Neural progenitor cell (in vitro differentiated cells): ENCODE measurements around the gene UHRF1. TPM values are rescaled to one million over a fixed set of nuclear protein-coding genes. Genes with fewer than 3 reads are reported as not detected.

Experiments used
- DNase-seq: peaks from one replicate; pipeline ENCODE4 v3.0.0-alpha.2; 2016; ENCODE audit warnings: low spot score
- H2AFZ ChIP-seq: fragments of 200-600 bp; sonication (generic); replicated peaks from 2 replicates; pipeline ENCODE4 v1.6.1; 2016; ENCODE audit warnings: antibody characterized with exemption
- H3F3A ChIP-seq: fragments of 200-600 bp; sonication (generic); 2 replicates; pipeline ENCODE4 v1.6.1; 2016; ENCODE audit warnings: antibody characterized with exemption, low read depth
- H3K27ac ChIP-seq: fragments of 200-600 bp; sonication (generic); 2 replicates; pipeline ENCODE4 v1.5.1; 2016; ENCODE audit warnings: mild to moderate bottlenecking
- H3K27me3 ChIP-seq: fragments of 200-600 bp; sonication (generic); 2 replicates; pipeline ENCODE4 v1.6.1; 2016; ENCODE audit warnings: mild to moderate bottlenecking, moderate library complexity
- H3K36me3 ChIP-seq: fragments of 200-600 bp; sonication (generic); 2 replicates; pipeline ENCODE4 v1.5.1; 2016
- H3K4me1 ChIP-seq: fragments of 200-600 bp; sonication (generic); 2 replicates; pipeline ENCODE4 v1.6.1; 2016; ENCODE audit warnings: mixed run types
- H3K4me2 ChIP-seq: fragments of 200-600 bp; sonication (generic); 2 replicates; pipeline ENCODE4 v1.6.1; 2016
- H3K4me3 ChIP-seq: fragments of 200-600 bp; sonication (generic); 2 replicates; pipeline ENCODE4 v1.5.1; 2016
- H3K79me2 ChIP-seq: fragments of 200-600 bp; sonication (generic); 2 replicates; pipeline ENCODE4 v1.6.1; 2016; ENCODE audit warnings: low read depth
- H3K9ac ChIP-seq: fragments of 200-600 bp; sonication (generic); 2 replicates; pipeline ENCODE4 v1.6.1; 2016
- H3K9me3 ChIP-seq: fragments of 200-600 bp; sonication (generic); 2 replicates; pipeline ENCODE4 v1.5.1; 2016; ENCODE audit warnings: low read depth
- H4K20me1 ChIP-seq: fragments of 200-600 bp; sonication (generic); 2 replicates; pipeline ENCODE4 v1.6.1; 2016; ENCODE audit warnings: low read depth
- H3K27ac Mint-ChIP-seq: 3 replicates; pipeline ENCODE4 v1.8.0; 2021; ENCODE audit warnings: mixed read lengths
- H3K27me3 Mint-ChIP-seq: 2 replicates; pipeline ENCODE4 v1.8.0; 2022; ENCODE audit warnings: low read depth, mild to moderate bottlenecking, inconsistent platforms, moderate library complexity, mixed read lengths; ENCODE audit not compliant: insufficient read depth
- H3K36me3 Mint-ChIP-seq: 3 replicates; pipeline ENCODE4 v1.8.0; 2021; ENCODE audit warnings: mixed read lengths
- H3K4me1 Mint-ChIP-seq: 3 replicates; pipeline ENCODE4 v1.8.0; 2021; ENCODE audit warnings: mixed read lengths
- H3K4me3 Mint-ChIP-seq: 3 replicates; pipeline ENCODE4 v1.8.0; 2021; ENCODE audit warnings: mild to moderate bottlenecking, moderate library complexity, mixed read lengths
- H3K9me3 Mint-ChIP-seq: 3 replicates; pipeline ENCODE4 v1.8.0; 2020; ENCODE audit warnings: mixed read lengths
- CTCF ChIP-seq: fragments of 200-600 bp; sonication (generic); IDR thresholded peaks from 2 replicates; pipeline ENCODE4 v1.5.1; 2017; ENCODE audit warnings: antibody characterized with exemption, mild to moderate bottlenecking
- EZH2 ChIP-seq: fragments of 200-600 bp; sonication (generic); IDR thresholded peaks from 2 replicates; pipeline ENCODE4 v1.6.1; 2017; ENCODE audit warnings: antibody characterized with exemption, mild to moderate bottlenecking, moderate library complexity
- EZH2phosphoT487 ChIP-seq: fragments of 200-600 bp; sonication (generic); IDR thresholded peaks from 2 replicates; pipeline ENCODE4 v1.6.1; 2017; ENCODE audit warnings: antibody characterized with exemption
- total RNA-seq: library from RNA; depleted of rRNA; stranded (reverse); fragments of >200 nt; gene quantifications from 2 replicates; pipeline ENCODE4 v1.2.3, GENCODE V29; 2015; ENCODE audit warnings: low replicate concordance

UHRF1 gene
- total RNA-seq, 1 donor from 2014 or later: 34.1 TPM

GRCh38 chr19:4909897-4910593 lies 744 bp downstream of the UHRF1 start:
- no peaks in the 10 kb centered on the region for H3K9me3 Mint-ChIP-seq
- peaks cover 52% of the 10 kb centered on the region for H3K79me2 ChIP-seq
- H3K36me3 ChIP-seq: no peaks in the 10 kb centered on the region
- H3K27ac Mint-ChIP-seq: no peak overlapping the region
- peak overlapping the region; percentile 81 for H2AFZ ChIP-seq
- H3F3A ChIP-seq: peaks cover 32% of the 10 kb centered on the region
- H3K9ac ChIP-seq: peak overlapping the region; percentile 71
- peak overlapping the region; percentile 96 for H3K4me3 ChIP-seq
- H3K27ac ChIP-seq: no peak overlapping the region
- peak overlapping the region; percentile 93 for H3K4me3 Mint-ChIP-seq
- H3K4me2 ChIP-seq: peak overlapping the region; percentile 96
- H4K20me1 ChIP-seq: peaks cover 40% of the 10 kb centered on the region
- peaks cover 4% of the 10 kb centered on the region for H3K27me3 ChIP-seq
- H3K4me1 ChIP-seq: peaks cover 23% of the 10 kb centered on the region
- TF ChIP-seq CTCF (no peak), EZH2phosphoT487 (no peak), EZH2 (no peak)
- H3K9me3 ChIP-seq: no peaks in the 10 kb centered on the region
- peak; percentile 98 for DNase-seq
- H3K4me1 Mint-ChIP-seq: peaks cover 41% of the 10 kb centered on the region
- H3K36me3 Mint-ChIP-seq: peaks cover 7% of the 10 kb centered on the region
- peaks cover 3% of the 10 kb centered on the region for H3K27me3 Mint-ChIP-seq

GRCh38 chr19:4910594-4911281 lies 1.4 kb downstream of the UHRF1 start:
- Histone ChIP-seq H3K4me1 (peaks cover 23% of the 10 kb centered on the region), H3K79me2 (peaks cover 59% of the 10 kb centered on the region), H3F3A (peaks cover 32% of the 10 kb centered on the region), H3K27ac (peak overlapping the region; percentile 27), H3K27me3 (peaks cover 4% of the 10 kb centered on the region), H2AFZ (no peak overlapping the region), H3K4me3 (peak overlapping the region; percentile 96), H3K36me3 (no peaks in the 10 kb centered on the region), H4K20me1 (peaks cover 47% of the 10 kb centered on the region), H3K9ac (peak overlapping the region; percentile 29), H3K4me2 (peak overlapping the region; percentile 96), H3K9me3 (no peaks in the 10 kb centered on the region)
- Mint-ChIP-seq H3K27me3 (peaks cover 4% of the 10 kb centered on the region), H3K4me1 (peaks cover 42% of the 10 kb centered on the region), H3K4me3 (peak overlapping the region; percentile 93), H3K36me3 (peaks cover 9% of the 10 kb centered on the region), H3K27ac (no peak overlapping the region), H3K9me3 (no peaks in the 10 kb centered on the region)
- peak; percentile 41 for DNase-seq
- TF ChIP-seq EZH2: no peak
- TF ChIP-seq EZH2phosphoT487: no peak
- no peak for TF ChIP-seq CTCF

GRCh38 chr19:4911314-4911713 lies 2.0 kb downstream of the UHRF1 start:
- H3K79me2 ChIP-seq: peaks cover 64% of the 10 kb centered on the region
- H3K27ac Mint-ChIP-seq: peak overlapping the region; percentile 24
- H3K9me3 ChIP-seq: no peaks in the 10 kb centered on the region
- TF ChIP-seq EZH2phosphoT487 (no peak), EZH2 (no peak), CTCF (no peak)
- H3K27me3 ChIP-seq: peaks cover 4% of the 10 kb centered on the region
- H3K4me2 ChIP-seq: peak overlapping the region; percentile 96
- H3K27ac ChIP-seq: peak overlapping the region; percentile 27
- peak; percentile 35 for DNase-seq
- peaks cover 23% of the 10 kb centered on the region for H3K4me1 ChIP-seq
- peaks cover 32% of the 10 kb centered on the region for H3F3A ChIP-seq
- H2AFZ ChIP-seq: no peak overlapping the region
- H3K4me3 ChIP-seq: peak overlapping the region; percentile 96
- H3K36me3 Mint-ChIP-seq: peaks cover 12% of the 10 kb centered on the region
- peak overlapping the region; percentile 93 for H3K4me3 Mint-ChIP-seq
- peaks cover 45% of the 10 kb centered on the region for H3K4me1 Mint-ChIP-seq
- H4K20me1 ChIP-seq: peaks cover 53% of the 10 kb centered on the region
- H3K36me3 ChIP-seq: no peaks in the 10 kb centered on the region
- H3K9ac ChIP-seq: no peak overlapping the region
- H3K9me3 Mint-ChIP-seq: no peaks in the 10 kb centered on the region
- H3K27me3 Mint-ChIP-seq: peaks cover 4% of the 10 kb centered on the region
